BLaER1 (cell line): ENCODE results near the gene EIF5A.
A peak's percentile ranks its signal among the peaks of the same experiment; 100 is the strongest.

Experiments used
- H3K27ac ChIP-seq: shearing (Covaris generic); formaldehyde crosslinking; 2 replicates; pipeline ENCODE4 v1.8.1; 2022
- H3K27me3 ChIP-seq: shearing (Covaris generic); formaldehyde crosslinking; 2 replicates; pipeline ENCODE4 v1.8.1; 2022
- H3K36me3 ChIP-seq: shearing (Covaris generic); formaldehyde crosslinking; 2 replicates; pipeline ENCODE4 v1.8.1; 2022
- H3K4me1 ChIP-seq: shearing (Covaris generic); formaldehyde crosslinking; 2 replicates; pipeline ENCODE4 v1.8.1; 2022
- H3K4me2 ChIP-seq: shearing (Covaris generic); formaldehyde crosslinking; 2 replicates; pipeline ENCODE4 v1.8.1; 2022
- H3K4me3 ChIP-seq: shearing (Covaris generic); formaldehyde crosslinking; 2 replicates; pipeline ENCODE4 v1.8.1; 2022
- H3K9ac ChIP-seq: shearing (Covaris generic); formaldehyde crosslinking; 2 replicates; pipeline ENCODE4 v1.8.1; 2022
- H3K9me3 ChIP-seq: shearing (Covaris generic); formaldehyde crosslinking; 2 replicates; pipeline ENCODE4 v1.8.1; 2022
- H4K20me1 ChIP-seq: shearing (Covaris generic); formaldehyde crosslinking; 2 replicates; pipeline ENCODE4 v1.8.1; 2022
- Cebpa-rat ChIP-seq: shearing (Covaris generic); IDR thresholded peaks from 2 replicates; pipeline ENCODE4 v1.8.1; 2022

The EIF5A gene

GRCh38 chr17:7351665-7352502, 44.5 kb downstream of the EIF5A start, which contains the start of gene KCTD11:
Gene KCTD11 (plus strand): TSS chr17:7352162.
- Histone ChIP-seq H3K4me2 (peak within 1 kb of the TSS; percentile 99), H3K27ac (peak within 1 kb of the TSS; percentile 80), H3K4me1 (peaks cover 53% of the 10 kb centered on the region), H3K4me3 (peak within 1 kb of the TSS; percentile 91), H4K20me1 (peaks cover 6% of the 10 kb centered on the region; the same call in 1 of the 2 replicates), H3K27me3 (no peaks in the 10 kb centered on the region), H3K9ac (peak within 1 kb of the TSS; percentile 81), H3K36me3 (peaks cover 16% of the 10 kb centered on the region), H3K9me3 (no peaks in the 10 kb centered on the region)
- TF ChIP-seq Cebpa-rat = no peak

- Histone ChIP-seq H3K9ac (peak overlapping the region; percentile 81), H3K27ac (peak overlapping the region; percentile 80), H3K4me1 (peaks cover 53% of the 10 kb centered on the region), H3K27me3 (no peaks in the 10 kb centered on the region), H3K9me3 (no peaks in the 10 kb centered on the region), H4K20me1 (peaks cover 6% of the 10 kb centered on the region; the same call in 1 of the 2 replicates), H3K36me3 (peaks cover 10% of the 10 kb centered on the region), H3K4me2 (peak overlapping the region; percentile 99), H3K4me3 (peak overlapping the region; percentile 91)
- no peak for TF ChIP-seq Cebpa-rat
Measured at GRCh38 chr17:7352503-7352889, 45.1 kb downstream of the EIF5A start.

- H3K27ac ChIP-seq = 0 out of 2 replicates have a peak overlapping the region, but pooled peaks have one; percentile 80
- peak overlapping the region; percentile 91 for H3K4me3 ChIP-seq
- H4K20me1 ChIP-seq = peaks cover 6% of the 10 kb centered on the region; the same call in 1 of the 2 replicates
- H3K4me1 ChIP-seq = peaks cover 53% of the 10 kb centered on the region
- no peak for TF ChIP-seq Cebpa-rat
- H3K9ac ChIP-seq = peak overlapping the region; percentile 81
- H3K9me3 ChIP-seq = no peaks in the 10 kb centered on the region
- H3K27me3 ChIP-seq = no peaks in the 10 kb centered on the region
- peak overlapping the region; percentile 99 for H3K4me2 ChIP-seq
- peaks cover 4% of the 10 kb centered on the region for H3K36me3 ChIP-seq
Measured at GRCh38 chr17:7352910-7353635, 45.6 kb downstream of the EIF5A start.

- peaks cover 52% of the 10 kb centered on the region for H3K4me1 ChIP-seq
- peaks cover 6% of the 10 kb centered on the region; the same call in 1 of the 2 replicates for H4K20me1 ChIP-seq
- no peaks in the 10 kb centered on the region for H3K36me3 ChIP-seq
- no peak for TF ChIP-seq Cebpa-rat
- H3K4me3 ChIP-seq = no peak overlapping the region
- H3K27me3 ChIP-seq = no peaks in the 10 kb centered on the region
- H3K27ac ChIP-seq = no peak overlapping the region
- peak overlapping the region; percentile 99; the same call in 1 of the 2 replicates for H3K4me2 ChIP-seq
- 0 out of 2 replicates have a peak overlapping the region, but pooled peaks have one; percentile 24 for H3K9ac ChIP-seq
- no peaks in the 10 kb centered on the region for H3K9me3 ChIP-seq
Measured at GRCh38 chr17:7354262-7354843, 46.9 kb downstream of the EIF5A start.

- H3K4me3 ChIP-seq = no peak within 1 kb of the TSS
Measured at GRCh38 chr17:7355053-7355452, 47.6 kb downstream of the EIF5A start, which contains the start of gene TMEM95. Gene TMEM95 (plus strand): TSS chr17:7355156. CDS start chr17:7355205, 49 bp downstream.

GRCh38 chr17:7355573-7355972, 48.1 kb downstream of the EIF5A start:
- H3K9me3 ChIP-seq = no peaks in the 10 kb centered on the region
- TF ChIP-seq Cebpa-rat = no peak
- H3K36me3 ChIP-seq = no peaks in the 10 kb centered on the region
- no peaks in the 10 kb centered on the region; the same call in 1 of the 2 replicates for H4K20me1 ChIP-seq
- no peaks in the 10 kb centered on the region for H3K27me3 ChIP-seq
- no peak overlapping the region for H3K4me3 ChIP-seq
- 0 out of 2 replicates have a peak overlapping the region, but pooled peaks have one; percentile 24 for H3K9ac ChIP-seq
- 0 out of 2 replicates have a peak overlapping the region, but pooled peaks have one; percentile 12 for H3K4me2 ChIP-seq
- H3K27ac ChIP-seq = no peak overlapping the region
- peaks cover 42% of the 10 kb centered on the region for H3K4me1 ChIP-seq

More at GRCh38 chr17:7355053-7355452, 47.6 kb downstream of the EIF5A start, which contains the start of gene TMEM95:
- peak within 1 kb of the TSS; percentile 99; the same call in 1 of the 2 replicates for H3K4me2 ChIP-seq
- no peaks in the 10 kb centered on the region for H3K36me3 ChIP-seq
- peaks cover 45% of the 10 kb centered on the region for H3K4me1 ChIP-seq
- H3K9ac ChIP-seq = 0 out of 2 replicates have a peak within 1 kb of the TSS, but pooled peaks have one; percentile 24
- H3K27ac ChIP-seq = no peak within 1 kb of the TSS
- no peaks in the 10 kb centered on the region for H3K9me3 ChIP-seq
- TF ChIP-seq Cebpa-rat = no peak
- no peaks in the 10 kb centered on the region; the same call in 1 of the 2 replicates for H4K20me1 ChIP-seq
- no peaks in the 10 kb centered on the region for H3K27me3 ChIP-seq

GRCh38 chr17:7356072-7356549, 48.7 kb downstream of the EIF5A start:
- Histone ChIP-seq H4K20me1 (no peaks in the 10 kb centered on the region; the same call in 1 of the 2 replicates), H3K4me1 (peaks cover 37% of the 10 kb centered on the region), H3K27ac (no peak overlapping the region), H3K4me3 (no peak overlapping the region), H3K27me3 (no peaks in the 10 kb centered on the region), H3K4me2 (0 out of 2 replicates have a peak overlapping the region, but pooled peaks have one; percentile 3), H3K9ac (no peak overlapping the region), H3K9me3 (no peaks in the 10 kb centered on the region), H3K36me3 (no peaks in the 10 kb centered on the region)
- no peak for TF ChIP-seq Cebpa-rat

- Histone ChIP-seq H3K27me3 (no peaks in the 10 kb centered on the region), H3K4me2 (no peak overlapping the region), H3K9ac (no peak overlapping the region), H3K9me3 (no peaks in the 10 kb centered on the region), H3K4me3 (no peak overlapping the region), H4K20me1 (no peaks in the 10 kb centered on the region; the same call in 1 of the 2 replicates), H3K4me1 (peaks cover 33% of the 10 kb centered on the region), H3K36me3 (no peaks in the 10 kb centered on the region), H3K27ac (no peak overlapping the region)
- no peak for TF ChIP-seq Cebpa-rat
Measured at GRCh38 chr17:7356756-7357155, 49.3 kb downstream of the EIF5A start.

- Histone ChIP-seq H3K4me1 (peaks cover 30% of the 10 kb centered on the region), H3K4me3 (no peak overlapping the region), H3K4me2 (no peak overlapping the region), H3K9me3 (no peaks in the 10 kb centered on the region), H3K9ac (no peak overlapping the region), H3K27me3 (no peaks in the 10 kb centered on the region), H3K27ac (no peak overlapping the region), H4K20me1 (no peaks in the 10 kb centered on the region; the same call in 1 of the 2 replicates), H3K36me3 (no peaks in the 10 kb centered on the region)
- no peak for TF ChIP-seq Cebpa-rat
Measured at GRCh38 chr17:7357381-7357780, 50.0 kb downstream of the EIF5A start.
